HG03095 (cell line): ENCODE results near the gene CREBRF.
"Not testable (repeated sequence)": the region's sequence is repeated elsewhere in the genome, so short reads cannot be mapped to it uniquely, and the experiment has no call there.

Experiments
- ATAC-seq: cut with Tn5 transposase; IDR thresholded peaks from one replicate; pipeline ENCODE4 v1.9.1; 2021; ENCODE audit warnings: moderate library complexity; ENCODE audit not compliant: unreplicated experiment

CREBRF gene, protein sequence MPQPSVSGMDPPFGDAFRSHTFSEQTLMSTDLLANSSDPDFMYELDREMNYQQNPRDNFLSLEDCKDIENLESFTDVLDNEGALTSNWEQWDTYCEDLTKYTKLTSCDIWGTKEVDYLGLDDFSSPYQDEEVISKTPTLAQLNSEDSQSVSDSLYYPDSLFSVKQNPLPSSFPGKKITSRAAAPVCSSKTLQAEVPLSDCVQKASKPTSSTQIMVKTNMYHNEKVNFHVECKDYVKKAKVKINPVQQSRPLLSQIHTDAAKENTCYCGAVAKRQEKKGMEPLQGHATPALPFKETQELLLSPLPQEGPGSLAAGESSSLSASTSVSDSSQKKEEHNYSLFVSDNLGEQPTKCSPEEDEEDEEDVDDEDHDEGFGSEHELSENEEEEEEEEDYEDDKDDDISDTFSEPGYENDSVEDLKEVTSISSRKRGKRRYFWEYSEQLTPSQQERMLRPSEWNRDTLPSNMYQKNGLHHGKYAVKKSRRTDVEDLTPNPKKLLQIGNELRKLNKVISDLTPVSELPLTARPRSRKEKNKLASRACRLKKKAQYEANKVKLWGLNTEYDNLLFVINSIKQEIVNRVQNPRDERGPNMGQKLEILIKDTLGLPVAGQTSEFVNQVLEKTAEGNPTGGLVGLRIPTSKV

DNA sequence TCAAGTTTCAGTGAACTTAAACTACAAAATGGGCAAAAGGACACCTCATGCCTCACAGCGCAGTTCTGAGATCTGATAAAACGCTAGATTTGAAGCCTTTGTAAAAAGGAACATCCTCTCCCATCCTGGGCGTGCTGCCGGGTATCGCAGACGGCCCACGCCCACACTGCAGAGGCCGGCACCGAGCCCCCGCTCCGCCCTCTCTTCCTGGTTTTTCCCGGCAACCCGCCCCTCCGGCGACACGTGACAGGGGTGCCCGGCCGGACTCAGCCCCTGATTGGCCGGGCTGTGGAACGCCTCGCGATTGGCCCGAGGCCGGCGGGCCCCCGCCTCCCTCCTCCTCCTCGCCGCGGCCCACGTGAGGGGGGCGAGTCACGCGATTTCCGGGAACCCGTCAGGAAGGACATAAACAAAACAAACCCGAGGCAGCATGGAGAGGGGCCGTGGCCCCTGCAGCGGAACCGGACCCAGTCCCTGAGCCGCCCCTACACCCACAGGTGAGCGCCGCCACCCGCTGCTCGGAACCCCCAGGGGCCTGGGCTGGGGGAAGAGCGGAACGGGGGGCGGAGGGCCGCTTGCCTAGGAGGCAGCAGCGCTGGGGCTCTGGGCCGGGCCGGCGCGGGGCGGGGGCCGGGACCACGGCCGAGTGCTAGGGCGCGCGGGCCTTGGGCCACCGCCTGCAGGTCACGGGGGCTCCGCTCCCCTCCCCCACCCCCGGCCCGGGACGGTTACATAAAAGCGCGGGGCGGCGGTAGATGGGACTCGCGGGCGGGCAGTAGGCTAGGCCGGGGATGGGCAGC lies at the start of gene CREBRF:
CREBRF (plus strand) TSS at position 370 of the 800 bp plus-strand sequence. CDS start 24,424 bp downstream, outside the sequence.
- peak; percentile 68 for ATAC-seq

DNA sequence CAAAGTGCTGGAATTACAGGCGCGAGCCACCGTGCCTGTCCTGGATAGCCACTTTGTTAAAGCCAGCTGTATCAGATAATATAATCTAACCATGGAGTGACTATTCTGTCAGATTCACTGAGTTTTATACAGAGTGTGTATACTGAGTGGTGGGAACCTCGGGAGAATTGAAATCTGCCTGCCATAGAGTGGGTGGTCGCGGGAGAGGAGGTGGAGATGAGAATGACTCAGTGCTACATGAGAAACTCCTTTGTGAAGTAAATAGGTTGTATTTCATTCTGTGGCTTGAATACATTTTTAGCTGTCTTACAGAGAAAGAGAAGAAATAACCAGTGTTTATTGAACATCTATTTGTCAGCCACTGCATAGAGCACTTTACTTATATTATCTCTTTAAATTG lies 46.1 kb upstream of the CREBRF start:
- ATAC-seq: no peak

DNA sequence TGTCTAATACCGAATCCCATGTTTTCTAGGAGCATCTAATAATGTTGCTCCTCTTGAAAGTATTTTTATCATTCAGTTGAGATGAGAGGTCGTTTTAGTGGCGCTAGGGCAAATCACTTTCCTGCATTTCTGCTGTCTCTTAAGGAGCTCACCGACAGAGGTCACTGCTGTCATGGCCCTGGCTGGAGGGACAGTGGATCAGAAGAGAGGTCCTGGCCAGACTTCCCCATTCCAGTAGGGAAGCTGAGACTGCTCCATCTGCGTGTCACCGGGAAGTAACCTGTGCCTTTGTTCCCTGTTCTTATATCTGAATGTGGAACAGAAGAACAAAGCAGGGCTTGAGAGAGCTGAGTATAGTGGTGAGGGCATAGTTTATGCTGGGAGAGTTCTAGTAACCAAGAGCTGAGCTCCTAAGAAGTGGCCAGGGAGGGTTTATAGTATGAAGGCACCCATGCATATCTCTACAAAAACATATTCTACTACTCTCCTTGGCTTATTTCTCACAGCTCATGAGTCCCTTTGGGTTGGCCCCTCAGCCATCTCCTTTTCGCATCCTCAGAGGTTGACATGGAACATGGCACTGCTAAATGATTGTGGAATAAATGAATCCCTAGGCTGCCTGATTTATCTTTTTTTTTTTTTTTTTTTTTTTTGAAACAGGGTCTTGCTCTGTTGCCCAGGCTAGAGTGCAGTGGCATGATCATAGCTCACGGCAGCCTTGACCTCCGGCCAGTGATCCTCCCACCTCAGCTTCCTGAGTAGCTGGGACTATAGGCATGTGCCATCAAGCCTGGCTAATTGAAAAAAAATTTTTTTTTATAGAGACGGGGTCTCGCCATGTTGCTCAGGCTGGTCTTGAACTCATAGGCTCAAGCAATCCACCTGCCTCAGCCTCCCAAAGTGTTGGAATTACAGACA lies 45.3 kb upstream of the CREBRF start:
- ATAC-seq: no peak

DNA sequence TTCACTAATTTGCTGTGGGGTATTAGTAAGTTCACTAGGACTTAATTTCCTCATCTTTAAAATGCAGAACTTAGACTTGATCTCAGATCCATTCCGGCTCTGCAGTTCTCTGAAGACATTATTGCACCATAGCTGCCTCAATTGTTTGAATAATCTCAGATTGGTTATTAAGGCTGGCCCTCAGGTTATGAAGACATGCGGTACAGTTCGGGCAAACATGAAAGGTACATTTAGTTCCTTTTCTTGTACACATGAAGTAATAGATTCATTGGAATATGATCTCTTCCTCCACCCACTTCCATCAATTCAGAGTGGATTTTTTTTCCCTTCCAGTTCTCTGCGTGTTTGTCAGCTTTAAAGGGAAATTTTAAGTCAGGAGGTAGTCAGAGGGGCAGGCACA lies 44.6 kb upstream of the CREBRF start:
- ATAC-seq: no peak

DNA sequence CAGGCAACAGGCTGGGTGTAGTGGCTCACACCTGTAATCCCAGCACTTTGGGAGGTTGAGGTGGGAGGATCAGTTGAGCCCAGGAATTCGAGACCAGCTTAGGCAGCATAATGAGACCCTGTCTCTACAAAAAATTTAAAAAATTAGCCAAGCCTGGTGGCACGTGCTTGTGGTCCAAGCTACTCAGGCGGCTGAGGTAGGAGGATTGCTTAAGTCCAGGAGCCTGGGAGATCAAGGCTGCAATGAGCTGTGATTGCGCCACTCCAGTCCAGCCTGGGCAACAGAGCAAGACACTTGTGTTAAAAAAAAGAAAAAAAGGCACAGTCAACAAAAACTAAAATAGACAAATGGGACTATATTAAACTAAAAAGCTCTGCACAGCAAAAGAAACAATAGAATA lies 43.3 kb upstream of the CREBRF start:
- ATAC-seq: no peak

DNA sequence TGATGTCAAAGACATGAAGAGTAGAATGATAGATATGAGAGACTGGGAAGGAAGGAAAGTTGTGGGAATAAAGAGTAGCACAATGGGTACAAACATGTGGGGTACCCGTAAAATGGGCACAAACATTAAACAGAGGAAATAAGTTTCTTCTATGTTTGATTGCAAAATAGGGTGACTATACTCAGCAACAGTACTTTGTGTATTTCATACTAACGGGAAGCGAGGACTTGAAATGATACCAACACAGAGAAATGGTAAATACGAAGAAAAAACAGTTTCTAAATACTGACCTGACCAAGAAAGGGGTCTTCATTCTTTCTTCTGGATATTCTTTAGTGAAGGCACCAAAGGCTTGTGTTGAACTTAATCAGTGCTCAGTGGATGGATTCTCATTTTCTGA lies 41.5 kb upstream of the CREBRF start:
- ATAC-seq: no peak

DNA sequence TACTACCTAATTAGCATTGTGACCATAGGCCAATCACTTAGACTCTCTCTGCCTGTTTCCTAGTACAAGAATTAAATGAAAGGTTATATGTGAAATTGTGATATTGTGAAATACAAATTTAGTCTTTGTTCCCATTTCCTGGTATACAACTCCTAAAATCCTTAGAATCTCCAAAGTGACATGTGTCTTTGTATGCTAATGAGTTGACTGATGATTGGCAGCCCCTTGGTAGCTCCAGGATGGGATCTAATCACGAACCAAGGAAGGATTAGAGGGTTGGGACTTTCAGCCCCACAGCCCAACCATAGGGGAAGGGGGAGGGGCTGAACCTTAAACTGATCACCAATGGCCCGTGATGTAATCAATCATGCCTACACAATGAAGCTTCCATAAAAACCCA lies 41.0 kb upstream of the CREBRF start:
- no peak for ATAC-seq

DNA sequence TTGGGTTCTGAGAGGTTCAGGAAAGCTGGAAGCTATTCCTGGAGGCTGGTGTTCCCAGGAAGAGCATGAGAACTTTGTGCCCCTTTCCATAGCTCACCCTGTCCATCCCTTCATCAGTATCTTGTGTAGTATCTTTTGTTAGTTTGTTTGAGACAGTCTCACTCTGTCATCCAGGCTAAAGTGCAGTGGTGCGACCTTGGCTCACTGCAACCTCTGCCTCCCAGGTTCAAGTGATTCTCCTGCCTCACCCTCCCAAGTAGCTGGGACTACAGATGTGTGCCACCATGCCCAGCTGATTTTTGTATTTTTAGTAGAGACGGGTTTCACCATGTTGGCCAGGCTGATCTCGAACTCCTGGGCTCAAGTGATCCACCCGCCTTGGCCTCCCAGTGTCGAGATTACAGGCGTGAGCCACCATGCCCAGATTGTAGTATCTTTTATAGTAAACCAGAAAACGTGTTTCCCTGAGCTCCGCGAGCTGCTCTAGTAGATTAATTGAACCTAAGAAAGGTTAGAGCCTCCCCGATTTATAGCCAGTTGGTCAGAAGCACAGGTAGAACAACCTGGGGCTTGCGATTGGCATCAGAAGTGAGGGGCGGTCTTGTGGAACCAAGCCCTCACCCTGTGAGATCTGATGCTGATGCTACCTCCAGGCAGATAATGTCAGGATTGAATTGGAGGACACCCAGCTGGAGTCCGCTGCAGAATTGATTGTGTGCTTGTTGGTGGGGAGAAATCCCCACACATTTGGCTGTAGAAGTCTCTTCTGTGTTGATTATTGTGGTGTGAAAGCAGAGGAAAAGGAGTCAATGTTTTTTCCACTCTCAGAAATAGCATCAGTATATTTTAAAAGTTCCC lies 40.3 kb upstream of the CREBRF start:
- ATAC-seq: no peak

DNA sequence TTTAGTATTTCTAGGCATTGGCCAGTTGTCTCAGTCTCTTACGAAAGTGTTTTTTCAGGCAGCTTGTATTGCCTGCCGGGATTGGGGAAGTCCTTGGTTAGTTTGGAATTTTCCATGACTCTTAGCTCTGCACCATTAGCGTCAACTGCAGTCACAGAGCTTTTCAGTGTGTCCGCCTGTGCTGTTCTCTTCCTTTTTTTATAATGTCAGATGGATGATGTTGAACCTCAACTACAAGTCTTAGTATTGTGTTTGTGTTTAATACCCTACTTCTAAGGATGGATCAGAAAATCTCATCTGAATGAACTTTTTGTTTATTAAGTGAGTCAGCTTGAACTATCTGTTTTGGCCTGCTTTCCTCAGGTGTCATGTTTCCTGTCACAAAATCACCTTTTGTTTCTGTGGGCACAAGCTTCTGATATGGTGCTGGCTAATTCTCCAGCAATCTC lies 39.5 kb upstream of the CREBRF start:
- no peak for ATAC-seq

DNA sequence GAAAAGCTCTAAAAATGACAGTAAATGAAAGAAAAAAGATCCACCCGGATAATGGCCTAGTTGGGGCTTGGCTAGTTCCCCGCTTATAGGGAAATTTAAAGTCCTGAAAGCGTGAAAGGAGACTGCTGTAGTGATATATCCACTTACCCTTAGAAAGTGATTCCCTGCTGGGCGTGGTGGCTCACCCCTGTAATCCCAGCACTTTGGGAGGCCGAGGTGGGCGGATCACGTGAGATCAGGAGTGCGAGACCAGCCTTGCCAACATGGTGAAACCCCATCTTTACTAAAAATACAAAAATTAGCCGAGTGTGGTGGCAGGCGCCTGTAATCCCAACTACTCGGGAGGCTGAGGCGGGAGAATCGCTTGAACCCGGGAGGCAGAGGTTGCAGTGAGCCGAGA lies 39.1 kb upstream of the CREBRF start:
- not testable (repeated sequence) for ATAC-seq

DNA sequence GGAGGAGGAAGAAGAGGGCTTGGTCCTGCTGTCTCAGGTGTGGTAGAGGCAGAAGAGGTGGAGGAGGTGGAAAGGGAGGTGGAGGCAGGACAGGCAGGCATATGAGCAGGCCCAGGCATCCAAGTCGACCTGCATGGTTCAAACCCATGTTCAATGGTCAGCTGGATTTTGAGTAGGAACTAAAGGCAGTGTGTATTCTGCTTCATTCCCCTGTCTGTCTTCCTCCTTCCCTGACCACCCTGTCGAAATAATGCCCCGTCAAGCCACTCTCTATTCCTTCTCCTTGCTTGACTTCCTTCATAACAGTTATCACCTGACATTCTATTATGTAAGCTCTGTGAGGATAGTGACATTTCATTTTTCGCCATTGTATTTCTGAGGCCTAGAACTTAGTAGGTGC lies 37.8 kb upstream of the CREBRF start:
- ATAC-seq: no peak

DNA sequence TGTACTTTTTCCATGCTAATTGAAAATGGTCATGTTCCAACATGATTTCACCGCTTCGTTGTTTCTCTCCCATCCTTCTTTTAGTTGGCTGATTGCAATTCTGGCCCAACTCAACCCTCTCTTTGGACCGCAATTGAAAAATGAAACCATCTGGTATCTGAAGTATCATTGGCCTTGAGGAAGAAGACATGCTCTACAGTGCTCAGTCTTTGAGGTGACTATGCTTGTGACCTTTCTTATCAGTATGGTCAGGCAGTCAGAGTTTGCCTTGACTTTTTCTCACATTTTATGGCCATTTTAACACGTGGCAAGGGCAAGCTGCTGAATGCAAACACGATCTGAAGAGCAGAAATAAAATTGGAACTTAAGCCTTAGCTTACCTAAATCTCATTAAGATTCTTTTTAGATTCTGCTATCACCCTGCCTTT lies 36.0 kb upstream of the CREBRF start:
- ATAC-seq: no peak

DNA sequence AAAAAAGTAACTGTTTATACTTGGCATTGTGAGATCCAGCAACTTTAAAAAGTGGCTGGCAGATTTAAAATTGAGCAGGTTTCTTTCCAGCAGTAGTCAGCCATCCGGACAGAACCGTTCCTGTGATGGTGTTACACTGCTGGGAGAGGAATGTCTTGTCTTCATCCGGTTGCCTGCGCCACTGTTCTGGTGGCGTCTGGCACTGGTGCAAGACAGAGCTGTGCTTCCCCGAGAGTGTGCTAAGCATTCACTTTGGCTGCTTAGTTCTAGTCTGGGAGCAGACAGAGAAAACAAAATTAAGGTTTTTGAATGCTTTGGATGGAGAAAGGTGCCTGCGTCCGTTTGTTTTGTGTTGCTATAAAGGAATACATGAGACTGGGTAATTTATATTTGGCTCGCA lies 35.5 kb upstream of the CREBRF start:
- ATAC-seq: no peak

DNA sequence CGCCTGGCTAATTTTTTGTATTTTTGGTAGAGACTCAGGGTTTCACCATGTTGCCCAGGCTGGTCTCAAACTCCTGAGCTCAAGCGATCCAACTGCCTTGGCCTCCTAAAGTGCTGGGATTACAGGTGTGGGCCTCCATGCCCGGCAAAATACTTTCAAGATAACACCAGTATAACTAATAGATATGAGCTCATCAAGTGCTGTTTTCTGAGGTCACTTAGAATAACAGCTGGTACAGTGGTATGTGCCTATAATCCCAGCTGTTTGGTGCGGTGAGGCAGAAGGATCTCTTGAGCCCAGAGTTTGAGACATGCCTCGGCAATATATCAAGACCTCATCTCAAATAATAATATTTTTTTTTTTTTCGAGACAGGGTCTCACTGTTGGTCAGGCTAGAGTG lies 30.5 kb upstream of the CREBRF start:
- no peak for ATAC-seq

DNA sequence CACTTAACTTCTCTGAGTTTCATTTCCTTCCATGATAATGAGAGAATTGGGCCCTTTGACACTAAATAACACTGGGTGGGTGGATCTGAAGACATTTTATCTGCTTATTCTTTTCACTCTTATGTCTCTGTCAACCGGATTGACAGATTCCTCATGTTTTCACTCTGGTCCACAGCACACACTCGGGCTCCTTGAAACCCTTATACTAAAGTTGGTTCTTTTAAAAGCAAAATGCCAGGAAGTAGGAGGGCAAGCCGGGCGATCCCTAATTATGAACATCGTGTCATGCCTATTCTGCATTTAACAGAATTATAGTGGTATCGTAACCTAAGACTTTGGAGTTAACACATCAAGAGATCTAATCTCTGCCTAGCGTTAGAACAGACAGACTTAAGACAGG lies 28.2 kb upstream of the CREBRF start:
- no peak for ATAC-seq

DNA sequence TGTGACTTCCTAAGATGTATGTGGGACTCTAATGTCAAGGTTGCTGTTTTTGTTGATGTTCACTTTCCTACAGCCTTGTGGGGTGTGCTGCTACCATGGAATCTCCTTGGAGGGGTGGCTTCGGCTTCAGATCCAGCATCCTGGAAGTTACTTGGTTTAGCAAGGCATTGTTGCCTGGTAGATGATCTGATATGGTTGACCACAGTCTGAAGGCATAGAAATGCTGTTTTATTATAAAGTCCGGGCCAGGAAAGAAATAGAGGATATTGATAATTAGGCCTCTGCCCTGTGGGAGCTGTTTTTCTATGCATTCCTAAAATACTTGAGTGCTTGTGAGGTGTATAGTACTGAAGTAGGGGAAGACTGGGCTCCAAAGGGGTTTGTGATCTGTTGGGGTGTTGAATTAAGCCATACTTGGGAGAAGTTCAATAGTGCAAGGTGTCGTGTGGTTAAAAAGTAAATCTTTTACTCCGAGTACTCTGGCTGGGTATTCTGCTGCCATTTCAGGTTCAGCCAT lies 27.3 kb upstream of the CREBRF start:
- no peak for ATAC-seq

DNA sequence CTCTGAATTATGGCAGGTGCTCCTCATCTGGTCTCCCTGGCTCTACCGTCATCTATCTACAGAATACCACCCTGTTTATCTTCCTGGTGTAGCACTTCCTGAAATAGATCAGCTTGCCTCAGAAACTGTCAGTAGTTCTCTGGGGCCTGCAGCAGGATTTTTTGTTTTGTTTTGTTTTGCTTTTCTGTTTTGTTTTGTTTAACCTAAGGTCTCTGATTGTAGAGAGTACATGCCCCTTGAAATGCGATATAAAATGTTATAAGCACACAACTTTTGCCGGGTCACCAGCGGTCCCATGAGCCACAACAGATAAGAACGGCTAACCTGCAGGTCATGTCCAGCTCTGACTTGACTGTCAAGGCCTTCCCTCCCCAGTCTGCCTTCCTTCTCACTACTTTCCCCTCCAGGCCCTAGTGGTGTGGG lies 26.6 kb upstream of the CREBRF start:
- no peak for ATAC-seq

DNA sequence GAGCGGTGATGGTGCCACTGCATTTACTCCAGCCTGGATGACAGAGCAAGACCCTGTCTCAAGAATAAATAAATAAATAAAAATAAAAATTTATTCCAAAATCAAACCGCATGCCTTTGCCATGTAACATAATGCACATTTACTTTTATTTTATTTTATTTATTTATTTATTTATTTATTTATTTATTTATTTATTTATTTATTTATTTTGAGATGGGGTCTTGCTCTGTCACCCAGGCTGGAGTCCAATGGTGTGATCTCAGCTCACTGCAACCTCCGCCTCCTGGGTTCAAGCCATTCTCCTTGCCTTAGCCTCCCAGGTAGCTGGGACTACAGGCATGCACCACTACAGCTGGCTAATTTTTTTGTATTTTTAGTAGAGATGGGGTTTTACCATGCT lies 24.1 kb upstream of the CREBRF start:
- ATAC-seq: not testable (repeated sequence)

DNA sequence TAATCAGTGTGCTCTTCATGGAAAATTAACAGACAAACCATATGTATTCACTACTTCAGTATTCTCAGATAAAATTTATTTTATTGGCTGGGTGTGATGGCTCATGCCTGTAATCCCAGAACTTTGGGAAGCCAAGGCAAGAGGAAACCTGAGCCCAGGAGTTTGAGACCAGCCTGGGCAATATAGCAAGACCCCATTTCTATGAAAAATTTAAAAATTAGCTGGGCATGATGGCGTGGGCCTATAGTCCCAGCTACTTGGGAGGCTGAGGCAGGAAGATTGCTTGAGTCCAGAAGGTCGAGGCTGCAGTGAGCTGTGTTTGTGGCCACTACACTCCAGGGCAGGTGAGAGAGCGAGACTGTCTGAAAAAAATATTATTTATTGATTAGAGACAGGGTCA lies 23.4 kb upstream of the CREBRF start:
- no peak for ATAC-seq
